DND-41 (cell line): ENCODE measurements around the gene OR2G6.
"Not testable (repeated sequence)": the region's sequence is repeated elsewhere in the genome, so short reads cannot be mapped to it uniquely, and the experiment has no call there.

ENCODE experiments used
- ATAC-seq: fragments of 200-7000 bp; cut with Tn5 transposase; 3 replicates; pipeline ENCODE4 v1.9.1; 2021; ENCODE audit warnings: low read depth; ENCODE audit not compliant: insufficient read depth
- DNase-seq: peaks from one replicate; pipeline ENCODE4 v3.0.0-alpha.2; 2020
- H2AFZ ChIP-seq: 2 replicates; pipeline ENCODE4 v1.6.0; 2012; ENCODE audit warnings: low read depth, low read length
- H3K27ac ChIP-seq: 2 replicates; pipeline ENCODE4 v1.5.1; 2012; ENCODE audit warnings: low read length, inconsistent platforms
- H3K27me3 ChIP-seq: fragments of 200-600 bp; sonication (generic); 2 replicates; pipeline ENCODE4 v1.6.0; 2012; ENCODE audit warnings: low read length, mild to moderate bottlenecking, inconsistent platforms; ENCODE audit not compliant: insufficient read depth, poor library complexity
- H3K36me3 ChIP-seq: 2 replicates; pipeline ENCODE4 v1.5.1; 2012; ENCODE audit warnings: low read length, inconsistent platforms; ENCODE audit not compliant: insufficient read depth
- H3K4me1 ChIP-seq: 2 replicates; pipeline ENCODE4 v1.5.1; 2012; ENCODE audit warnings: mild to moderate bottlenecking, low read length; ENCODE audit not compliant: insufficient read depth
- H3K4me2 ChIP-seq: 2 replicates; pipeline ENCODE4 v1.6.0; 2012; ENCODE audit warnings: mild to moderate bottlenecking, moderate library complexity, low read length, inconsistent platforms; ENCODE audit not compliant: insufficient read depth
- H3K4me3 ChIP-seq, 2 experiments: fragments of 200-600 bp in 1 of 2; shearing (Covaris generic) in 1 of 2; 2 replicates each; pipeline ENCODE4 v1.5.1; 2012 to 2016; ENCODE audit warnings: inconsistent platforms in 2 of 2, low read length in 2 of 2, mild to moderate bottlenecking in 2 of 2, low read depth in 1 of 2, moderate library complexity in 1 of 2
- H3K79me2 ChIP-seq: 2 replicates; pipeline ENCODE4 v1.6.0; 2012; ENCODE audit warnings: low read length, inconsistent platforms; ENCODE audit not compliant: insufficient read depth
- H3K9ac ChIP-seq: 2 replicates; pipeline ENCODE4 v1.6.0; 2012; ENCODE audit warnings: low read depth, mild to moderate bottlenecking, inconsistent platforms, low read length, moderate library complexity
- H3K9me3 ChIP-seq: 2 replicates; pipeline ENCODE4 v1.5.1; 2012; ENCODE audit warnings: low read length, moderate library complexity, mild to moderate bottlenecking, inconsistent platforms; ENCODE audit not compliant: insufficient read depth, severe bottlenecking
- H4K20me1 ChIP-seq: 2 replicates; pipeline ENCODE4 v1.6.0; 2012; ENCODE audit warnings: low read length; ENCODE audit not compliant: insufficient read depth
- CTCF ChIP-seq: IDR thresholded peaks from 2 replicates; pipeline ENCODE4 v1.5.1; 2012; ENCODE audit warnings: borderline replicate concordance, low read length, moderate library complexity, mild to moderate bottlenecking; ENCODE audit not compliant: poor library complexity, severe bottlenecking; ENCODE audit errors: extremely low read depth
- EZH2 ChIP-seq: IDR thresholded peaks from 3 replicates; pipeline ENCODE4 v1.6.1; 2012; ENCODE audit warnings: borderline replicate concordance, low read depth, mild to moderate bottlenecking, moderate library complexity, low read length, inconsistent platforms; ENCODE audit not compliant: severe bottlenecking

The OR2G6 gene

GRCh38 chr1:248488289-248488688 lies 19.6 kb upstream of the OR2G6 start, which contains the start of gene OR2T5:
Gene OR2T5, plus strand, starts transcription at chr1:248488589. Its CDS starts 0 bp downstream, at chr1:248488589.
- not testable (repeated sequence) for H3K27me3 ChIP-seq, DNase-seq, H3K9ac ChIP-seq, H3K4me1 ChIP-seq, H3K79me2 ChIP-seq, H3K4me3 ChIP-seq, H2AFZ ChIP-seq, H4K20me1 ChIP-seq, H3K9me3 ChIP-seq, H3K27ac ChIP-seq, ATAC-seq, H3K4me2 ChIP-seq, H3K36me3 ChIP-seq

DNA sequence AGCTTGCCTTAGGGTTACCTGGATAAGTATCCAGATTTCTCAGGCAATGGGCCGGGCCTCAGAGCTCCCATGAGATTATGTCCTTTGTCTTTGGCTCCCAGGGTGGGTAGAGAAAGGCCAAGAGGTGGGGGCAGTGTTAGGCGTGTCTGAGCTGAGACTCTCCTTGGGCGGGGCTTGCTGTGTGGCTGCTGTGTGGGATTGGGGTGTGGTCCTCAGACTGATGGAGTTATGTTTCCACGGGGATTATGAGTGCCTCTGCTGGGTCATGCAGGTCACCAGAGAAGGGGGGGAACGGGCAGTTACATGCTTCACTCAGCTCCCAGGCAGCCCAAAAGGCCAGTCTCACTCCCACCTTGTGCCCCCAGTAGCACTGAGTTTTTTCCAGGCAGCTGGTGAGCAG lies 11.2 kb upstream of the OR2G6 start:
- H3K4me1 ChIP-seq, H3K79me2 ChIP-seq, H3K9ac ChIP-seq, H3K4me2 ChIP-seq, ATAC-seq, H3K36me3 ChIP-seq, H3K9me3 ChIP-seq, H3K4me3 ChIP-seq, H3K27ac ChIP-seq, DNase-seq, H4K20me1 ChIP-seq, H2AFZ ChIP-seq, H3K27me3 ChIP-seq: not testable (repeated sequence)

GRCh38 chr1:248500305-248501035 lies 7.4 kb upstream of the OR2G6 start:
- not testable (repeated sequence) for ATAC-seq, H3K9ac ChIP-seq, H3K4me3 ChIP-seq, H3K27me3 ChIP-seq, H2AFZ ChIP-seq, H3K4me2 ChIP-seq, H3K9me3 ChIP-seq, H3K4me1 ChIP-seq, H3K79me2 ChIP-seq, H4K20me1 ChIP-seq, H3K36me3 ChIP-seq, H3K27ac ChIP-seq, DNase-seq

DNA sequence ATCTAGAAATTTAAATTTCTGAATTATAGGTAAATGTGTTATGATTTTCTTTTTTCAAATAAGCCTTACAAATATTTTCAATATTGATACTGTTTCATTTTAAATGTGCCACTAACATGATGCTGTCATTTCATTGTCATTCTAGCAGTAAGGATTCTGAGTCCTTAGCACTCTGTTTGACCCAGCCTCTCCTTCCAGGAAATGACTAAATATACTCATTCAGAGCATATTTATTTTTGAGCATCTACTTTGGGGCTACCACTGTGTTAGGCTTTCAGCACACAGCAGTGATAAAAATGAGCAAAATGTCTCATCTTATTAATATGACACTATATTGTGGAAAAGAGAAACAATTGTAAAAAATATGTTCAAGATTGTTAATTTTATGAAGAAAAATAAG lies 2.3 kb downstream of the OR2G6 start:
- H3K79me2 ChIP-seq, H3K4me1 ChIP-seq, H3K4me2 ChIP-seq, H2AFZ ChIP-seq, H3K27ac ChIP-seq, ATAC-seq, H3K27me3 ChIP-seq, H3K36me3 ChIP-seq, H3K9me3 ChIP-seq, H3K4me3 ChIP-seq, DNase-seq, H3K9ac ChIP-seq, H4K20me1 ChIP-seq: not testable (repeated sequence)

DNA sequence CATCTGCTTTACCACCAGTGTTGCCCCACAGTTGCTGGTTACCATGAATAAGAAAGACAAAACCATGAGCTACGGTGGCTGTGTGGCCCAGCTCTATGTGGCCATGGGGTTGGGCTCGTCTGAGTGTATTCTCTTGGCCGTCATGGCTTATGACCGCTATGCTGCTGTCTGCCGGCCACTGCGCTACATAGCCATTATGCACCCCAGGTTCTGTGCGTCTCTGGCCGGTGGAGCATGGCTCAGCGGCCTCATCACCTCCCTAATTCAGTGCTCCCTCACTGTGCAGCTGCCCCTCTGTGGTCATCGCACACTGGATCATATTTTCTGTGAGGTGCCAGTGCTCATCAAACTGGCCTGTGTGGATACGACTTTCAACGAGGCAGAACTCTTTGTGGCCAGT lies 14.0 kb downstream of the OR2G6 start:
- ATAC-seq: no peak
- Histone ChIP-seq H3K36me3 (no peaks in the 10 kb centered on the region), H3K79me2 (no peaks in the 10 kb centered on the region), H3K4me3 (no peak overlapping the region), H3K9me3 (no peaks in the 10 kb centered on the region), H3K4me1 (no peaks in the 10 kb centered on the region), H3K27ac (no peak overlapping the region), H3K4me2 (no peak overlapping the region), H2AFZ (no peak overlapping the region), H3K27me3 (no peaks in the 10 kb centered on the region), H4K20me1 (no peaks in the 10 kb centered on the region), H3K9ac (no peak overlapping the region)
- no peak for TF ChIP-seq CTCF
- no peak for TF ChIP-seq EZH2
- DNase-seq: no peak

GRCh38 chr1:248537449-248537848 lies 29.6 kb downstream of the OR2G6 start:
- not testable (repeated sequence) for H4K20me1 ChIP-seq, ATAC-seq, H2AFZ ChIP-seq, H3K36me3 ChIP-seq, H3K4me3 ChIP-seq, H3K9me3 ChIP-seq, H3K27ac ChIP-seq, H3K4me1 ChIP-seq, H3K27me3 ChIP-seq, H3K4me2 ChIP-seq, DNase-seq, H3K9ac ChIP-seq, H3K79me2 ChIP-seq

DNA sequence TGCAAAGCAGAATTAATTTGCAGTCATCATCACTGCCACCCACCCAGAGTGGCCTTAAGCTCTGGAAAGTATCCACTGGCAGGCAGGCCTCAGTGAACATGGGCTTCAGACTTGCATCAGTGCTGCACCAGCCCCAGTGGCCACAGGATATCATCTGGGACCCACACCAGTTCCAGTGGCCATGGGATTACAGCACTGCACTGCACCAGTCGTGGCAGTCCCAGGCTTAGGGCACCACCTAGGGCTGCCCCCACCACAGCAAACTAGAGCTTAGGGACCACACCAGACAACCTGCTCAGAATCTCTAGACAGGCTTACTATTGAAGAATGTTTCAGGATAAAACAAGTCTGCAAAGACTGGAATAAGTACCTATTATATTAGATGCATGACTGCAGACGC lies 39.5 kb downstream of the OR2G6 start:
- H2AFZ ChIP-seq, H3K27me3 ChIP-seq, H3K27ac ChIP-seq, H4K20me1 ChIP-seq, H3K36me3 ChIP-seq, H3K9me3 ChIP-seq, H3K9ac ChIP-seq, H3K4me1 ChIP-seq, DNase-seq, H3K4me3 ChIP-seq, H3K79me2 ChIP-seq, ATAC-seq, H3K4me2 ChIP-seq: not testable (repeated sequence)
